GM10266 (cell line): Measurements from ENCODE around the gene AUH.

Experiments used
- DNase-seq: peaks from one replicate; pipeline ENCODE4 v3.0.0; 2012; ENCODE audit errors: extremely low spot score
- TF ChIP-seq, protein P1 (sequence below): IDR thresholded peaks from 2 replicates; pipeline ENCODE4 v1.5.1; 2012; ENCODE audit warnings: mild to moderate bottlenecking, low read depth; ENCODE audit not compliant: control insufficient read depth, insufficient read depth; ENCODE audit errors: missing control alignments

Gene AUH

DNA sequence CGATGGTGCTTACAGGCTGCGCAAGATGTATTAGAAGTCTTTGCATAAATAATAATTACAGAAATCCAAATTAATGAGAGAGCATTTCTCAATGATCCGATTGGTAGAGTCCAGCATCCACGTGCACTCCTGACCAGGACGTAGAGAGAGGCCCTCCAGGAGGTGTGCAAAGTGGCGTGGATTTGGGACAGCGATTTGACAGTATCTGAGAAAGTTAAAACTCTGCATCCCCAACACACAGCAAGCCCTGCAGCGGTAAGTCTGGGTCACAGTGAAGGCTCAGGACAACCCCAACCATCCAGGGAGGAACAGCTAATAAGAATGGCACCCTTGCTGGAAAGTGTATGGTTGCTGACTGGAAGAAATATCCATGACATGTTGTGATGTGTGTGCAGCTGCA is 180.2 kb downstream of the AUH start:
- DNase-seq = no peak
- TF ChIP-seq, protein P1, sequence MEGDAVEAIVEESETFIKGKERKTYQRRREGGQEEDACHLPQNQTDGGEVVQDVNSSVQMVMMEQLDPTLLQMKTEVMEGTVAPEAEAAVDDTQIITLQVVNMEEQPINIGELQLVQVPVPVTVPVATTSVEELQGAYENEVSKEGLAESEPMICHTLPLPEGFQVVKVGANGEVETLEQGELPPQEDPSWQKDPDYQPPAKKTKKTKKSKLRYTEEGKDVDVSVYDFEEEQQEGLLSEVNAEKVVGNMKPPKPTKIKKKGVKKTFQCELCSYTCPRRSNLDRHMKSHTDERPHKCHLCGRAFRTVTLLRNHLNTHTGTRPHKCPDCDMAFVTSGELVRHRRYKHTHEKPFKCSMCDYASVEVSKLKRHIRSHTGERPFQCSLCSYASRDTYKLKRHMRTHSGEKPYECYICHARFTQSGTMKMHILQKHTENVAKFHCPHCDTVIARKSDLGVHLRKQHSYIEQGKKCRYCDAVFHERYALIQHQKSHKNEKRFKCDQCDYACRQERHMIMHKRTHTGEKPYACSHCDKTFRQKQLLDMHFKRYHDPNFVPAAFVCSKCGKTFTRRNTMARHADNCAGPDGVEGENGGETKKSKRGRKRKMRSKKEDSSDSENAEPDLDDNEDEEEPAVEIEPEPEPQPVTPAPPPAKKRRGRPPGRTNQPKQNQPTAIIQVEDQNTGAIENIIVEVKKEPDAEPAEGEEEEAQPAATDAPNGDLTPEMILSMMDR = no peak

DNA sequence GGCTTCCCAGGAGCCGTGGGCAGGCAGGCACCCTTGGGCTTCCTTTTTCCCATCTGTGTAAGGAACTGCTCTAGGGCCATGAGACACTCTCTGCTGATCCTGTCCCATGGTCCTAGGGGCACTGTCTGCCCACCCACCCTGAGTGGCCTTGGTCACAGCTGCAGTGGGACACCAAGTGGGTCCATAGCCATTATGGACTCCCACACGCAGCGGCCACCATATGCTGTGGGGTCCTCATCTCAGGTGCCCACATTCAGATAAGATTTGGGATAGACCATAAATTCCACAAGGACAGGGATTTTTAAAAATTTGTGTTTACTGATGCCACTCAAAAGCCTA is 180.8 kb downstream of the AUH start:
- no peak for DNase-seq
- TF ChIP-seq, protein P1 = no peak

DNA sequence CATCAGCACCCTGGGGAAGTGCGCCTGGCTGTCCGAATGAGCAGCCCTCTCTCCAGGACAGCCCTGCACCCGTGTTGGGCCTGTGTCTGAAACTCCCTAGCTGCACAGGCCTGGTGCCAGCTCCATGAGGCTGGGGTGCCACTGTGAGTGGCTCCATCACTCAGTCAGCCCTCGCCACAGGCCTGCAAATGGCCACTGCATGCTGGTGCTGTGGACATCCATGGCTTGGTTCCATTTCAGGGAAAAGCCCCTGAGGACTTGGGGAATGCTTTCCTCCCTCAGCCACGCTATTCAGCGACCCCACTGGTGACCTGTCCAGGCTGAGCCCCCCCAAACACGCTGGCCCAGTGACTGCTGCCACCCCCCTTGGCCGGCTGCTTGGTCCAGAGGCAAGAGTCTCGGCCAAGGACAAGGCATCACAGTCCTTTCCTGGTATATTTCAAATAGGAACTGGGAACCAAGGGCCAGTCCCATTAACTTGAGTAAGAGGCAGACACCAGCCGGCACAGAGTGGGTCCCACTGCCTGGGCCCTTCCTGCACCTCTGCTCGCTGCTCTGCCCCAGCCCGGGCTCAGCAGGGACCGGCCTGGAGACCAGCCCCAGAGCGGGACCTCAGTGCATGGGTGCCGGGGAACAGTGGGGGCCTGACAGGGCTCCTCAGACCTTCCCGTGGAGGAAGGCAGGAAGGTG is 181.3 kb downstream of the AUH start:
- DNase-seq = no peak
- TF ChIP-seq, protein P1 = no peak

DNA sequence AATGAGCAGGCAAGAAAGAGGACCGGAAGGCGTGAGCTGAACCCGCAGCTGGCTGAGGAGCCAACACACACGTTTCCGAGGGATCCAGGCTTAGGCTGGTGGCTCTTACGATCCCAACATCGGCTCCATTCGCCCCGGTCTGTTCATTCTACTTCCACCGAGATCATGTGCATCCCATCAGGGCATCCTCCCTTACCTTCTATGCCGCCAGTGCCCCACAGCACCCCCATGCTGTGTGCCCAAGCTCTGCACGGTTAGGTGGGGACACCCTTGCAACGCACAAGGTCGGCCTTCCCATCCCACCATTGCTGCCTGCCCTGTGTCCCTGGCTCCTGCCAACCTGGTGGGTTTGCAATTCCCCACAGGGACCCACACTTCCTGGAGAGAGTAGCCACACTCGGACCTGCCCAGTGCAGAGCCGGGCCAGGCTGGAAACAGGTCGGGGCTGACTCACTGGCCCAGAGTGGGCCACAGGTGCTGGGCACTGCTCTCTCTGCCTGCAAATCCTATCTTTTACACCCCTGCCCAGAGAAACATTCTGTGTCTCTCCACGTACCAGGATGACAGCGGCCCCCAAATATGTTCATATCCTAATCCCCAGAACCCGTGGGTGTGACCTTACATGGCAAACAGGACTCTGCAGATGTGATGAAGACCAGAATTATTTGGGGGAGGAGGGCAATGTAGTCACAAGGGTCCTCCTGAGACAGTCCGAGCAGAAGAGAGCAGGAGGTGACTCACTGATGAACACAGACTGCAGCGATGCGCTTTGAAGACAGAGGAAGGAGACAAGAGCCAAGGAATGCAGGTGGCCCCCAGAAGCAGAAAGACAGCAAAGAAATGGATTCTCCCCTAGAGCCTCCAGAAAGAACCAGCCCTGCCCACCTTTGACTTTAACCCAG is 182.2 kb downstream of the AUH start:
- no peak for DNase-seq
- TF ChIP-seq, protein P1 = no peak

DNA sequence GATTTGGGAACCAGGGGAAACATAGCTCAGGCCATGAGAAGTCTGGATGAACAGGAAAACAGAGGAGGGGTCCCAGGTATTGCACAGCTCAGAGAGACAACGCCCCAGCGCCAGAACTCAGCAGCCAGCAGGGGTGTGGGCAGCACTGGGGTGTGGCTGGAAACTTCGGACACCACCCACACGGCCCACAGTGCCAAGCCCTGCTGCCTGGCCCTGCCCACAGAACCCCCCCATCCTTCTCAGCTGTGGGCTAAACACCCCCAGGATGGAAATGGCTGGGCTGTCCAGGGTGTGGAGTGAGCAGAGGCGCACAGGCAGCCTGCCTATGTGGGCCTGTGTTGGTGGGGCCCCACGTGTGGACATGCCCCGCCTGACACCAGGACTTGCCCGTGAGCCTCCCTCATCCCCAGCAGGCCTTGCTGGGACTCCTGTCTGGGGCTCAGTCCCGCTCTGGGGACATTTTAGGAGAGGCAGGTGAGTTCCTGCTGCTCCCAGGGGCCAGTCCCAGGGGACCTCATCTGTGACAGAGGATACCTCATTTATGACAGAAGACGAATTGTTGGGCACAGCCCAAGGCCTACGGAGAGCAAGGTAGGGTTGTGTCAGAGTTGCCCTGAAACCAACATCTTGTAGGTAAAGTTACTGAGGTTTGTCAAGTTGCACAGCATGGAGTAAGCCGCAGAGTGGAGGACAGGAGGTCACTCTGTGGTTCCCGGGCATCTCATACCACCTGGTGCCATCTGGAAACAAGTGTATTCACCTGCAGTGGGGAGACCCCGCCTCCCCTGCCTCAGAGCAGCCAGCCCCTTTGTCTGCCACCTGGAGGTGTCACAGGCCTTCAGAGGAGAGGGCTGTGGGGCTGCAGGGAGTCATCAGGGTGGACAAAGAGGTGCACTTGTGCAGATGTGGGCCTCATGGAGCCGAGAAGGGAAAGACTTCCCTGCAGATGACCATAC is 183.2 kb downstream of the AUH start:
- TF ChIP-seq, protein P1 = no peak
- no peak for DNase-seq

DNA sequence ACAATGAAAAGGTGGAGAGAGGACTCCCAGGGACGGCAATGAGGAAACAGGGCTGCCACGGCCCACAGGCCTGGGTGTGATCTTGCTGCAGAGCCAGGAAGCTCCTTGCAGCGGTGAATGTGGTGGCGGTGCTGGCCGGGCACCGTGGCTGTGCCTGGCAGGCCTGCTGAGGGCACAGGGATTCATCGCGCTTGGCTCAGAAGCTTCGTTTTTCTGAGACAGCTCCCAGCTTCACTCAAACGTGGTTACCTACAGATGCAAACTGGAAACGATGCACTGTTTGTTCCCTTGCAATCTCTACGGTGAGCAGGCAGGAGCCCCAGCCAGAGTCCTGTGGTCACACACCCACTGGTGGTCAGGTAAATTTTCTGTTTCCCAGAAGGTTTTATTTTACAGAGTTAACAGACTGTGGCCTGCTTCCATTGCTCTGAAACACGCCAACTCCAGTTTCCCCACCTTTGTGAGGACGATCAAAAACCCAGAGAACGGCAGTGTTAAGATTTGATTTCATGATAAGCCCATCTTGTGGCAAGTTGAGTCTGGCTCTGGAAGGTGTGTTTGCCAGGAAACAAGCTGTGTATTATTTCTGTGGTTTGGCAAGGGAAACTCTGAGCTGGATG is 183.9 kb downstream of the AUH start:
- TF ChIP-seq, protein P1 = no peak
- DNase-seq = no peak
